K562 (cell line): ENCODE results near the gene MTHFD2. TPM values are rescaled to one million over a fixed set of nuclear protein-coding genes. Genes with fewer than 3 reads are reported as not detected.

Experiments used
- ATAC-seq: fragments of 200-7000 bp; cut with Tn5 transposase; 3 replicates; pipeline ENCODE4 v1.9.1; 2020; ENCODE audit warnings: moderate library complexity
- BruUV-seq: library from RNA; stranded (reverse); fragments of 400-500 nt; replicated peaks from 2 replicates; lab custom pipeline; 2021; lab: Mats Ljungman, UMichigan
- CTCF ChIA-PET: fragments of 300-600 bp; formaldehyde crosslinking; extraction: SDS; loops from one replicate; lab custom pipeline; 2021; ENCODE audit warnings: low intra/inter-chr PET ratio; lab: Yijun Ruan, JAX
- POLR2A ChIA-PET: fragments of 300-600, 350-650 bp; sonication (Branson Sonifier 250); formaldehyde crosslinking; extraction: SDS; loops from one replicate; lab custom pipeline; 2021; ENCODE audit warnings: antibody characterized with exemption, inconsistent platforms; lab: Yijun Ruan, JAX
- DNase-seq, 4 experiments: peaks; one replicate each; pipeline versions ENCODE4 v3.0.0 to v3.0.0-alpha.2; 2011 to 2018; ENCODE audit warnings: low spot score in 3 of 4, mixed read lengths in 3 of 4; ENCODE audit errors: extremely low read depth in 1 of 4
- FAIRE-seq: peaks from 2 replicates; lab custom pipeline; 2011; peaks lifted over from hg19 to GRCh38; lab: Jason Lieb, UNC
- H2AFZ ChIP-seq: 2 replicates; pipeline ENCODE4 v1.6.0; 2011; ENCODE audit warnings: low read depth, low read length, control low read depth, inconsistent platforms
- H3K27ac ChIP-seq: fragments of 200-600 bp; 3 replicates; pipeline ENCODE4 v1.8.0; 2011; ENCODE audit warnings: low read depth, mild to moderate bottlenecking, control low read depth, inconsistent platforms, low read length, moderate library complexity, mixed read lengths; ENCODE audit errors: extremely low read depth
- H3K27me3 ChIP-seq, 2 experiments: fragments of 300-600 bp in 1 of 2; 2 replicates in 1 of 2; 3 replicates in 1 of 2; pipeline versions ENCODE4 v1.6.0 to v1.8.0; 2011; ENCODE audit warnings: inconsistent platforms in 2 of 2, low read length in 2 of 2, mild to moderate bottlenecking in 1 of 2, mixed read lengths in 1 of 2, moderate library complexity in 1 of 2; ENCODE audit not compliant: control insufficient read depth in 2 of 2, insufficient read depth in 2 of 2
- H3K36me3 ChIP-seq: fragments of 300-600 bp; 3 replicates; pipeline ENCODE4 v1.8.0; 2011; ENCODE audit warnings: mild to moderate bottlenecking, low read length, inconsistent platforms; ENCODE audit not compliant: control insufficient read depth, insufficient read depth
- H3K4me1 ChIP-seq, 2 experiments: fragments of 200-600 bp in 1 of 2; replicated peaks in 1 of 2; 2 replicates in 1 of 2; 3 replicates in 1 of 2; pipeline versions ENCODE4 v1.5.1 to v1.8.0; 2011; ENCODE audit warnings: inconsistent platforms in 2 of 2, low read length in 2 of 2, mild to moderate bottlenecking in 1 of 2, mixed read lengths in 1 of 2, moderate library complexity in 1 of 2; ENCODE audit not compliant: control insufficient read depth in 2 of 2, insufficient read depth in 2 of 2
- H3K4me2 ChIP-seq: 2 replicates; pipeline ENCODE4 v1.6.1; 2011; ENCODE audit warnings: low read length, control low read depth, inconsistent platforms, mixed read lengths; ENCODE audit not compliant: insufficient read depth
- H3K4me3 ChIP-seq: fragments of 200-600 bp; sonication (generic), shearing (Covaris generic); 2 replicates; pipeline ENCODE4 v1.5.1; 2016; ENCODE audit warnings: control low read depth, inconsistent platforms
- H3K79me2 ChIP-seq: fragments of 200-600 bp; 3 replicates; pipeline ENCODE4 v1.8.0; 2011; ENCODE audit warnings: low read length, inconsistent platforms; ENCODE audit not compliant: control insufficient read depth, insufficient read depth
- H3K9ac ChIP-seq, 2 experiments: 2 replicates each; pipeline versions ENCODE4 v1.6.0 to v1.6.1; 2011; ENCODE audit warnings: low read depth in 2 of 2, low read length in 2 of 2, control low read depth in 1 of 2, inconsistent platforms in 1 of 2, mild to moderate bottlenecking in 1 of 2, mixed read lengths in 1 of 2; ENCODE audit not compliant: insufficient read depth in 1 of 2
- H3K9me1 ChIP-seq: one replicate; pipeline ENCODE4 v1.6.0; 2011; ENCODE audit warnings: inconsistent platforms, mild to moderate bottlenecking, low read length, moderate library complexity; ENCODE audit not compliant: control insufficient read depth, insufficient read depth
- H3K9me3 ChIP-seq: replicated peaks from 2 replicates; pipeline ENCODE4 v1.5.1; 2011; ENCODE audit warnings: low read depth, low read length, inconsistent platforms; ENCODE audit not compliant: control insufficient read depth, insufficient read depth
- H4K20me1 ChIP-seq: replicated peaks from 2 replicates; pipeline ENCODE4 v1.6.1; 2011; ENCODE audit warnings: low read length, inconsistent platforms, mixed read lengths; ENCODE audit not compliant: control insufficient read depth, insufficient read depth
- EHMT2 ChIP-seq: fragments of 450-650 bp; IDR thresholded peaks from 2 replicates; pipeline ENCODE4 v1.6.1; 2018; ENCODE audit warnings: antibody characterized with exemption
- ELF4 ChIP-seq: fragments of 450-650 bp; formaldehyde crosslinking; IDR thresholded peaks from 2 replicates; pipeline ENCODE4 v1.4.0; 2022; ENCODE audit warnings: missing genetic modification characterization
- HDAC8 ChIP-seq: fragments of 450-650 bp; IDR thresholded peaks from 2 replicates; pipeline ENCODE4 v1.6.1; 2016; ENCODE audit warnings: mild to moderate bottlenecking, missing genetic modification characterization, moderate library complexity, missing compliant biosample characterization
- KDM5B ChIP-seq: fragments of 200-600 bp; sonication (generic); IDR thresholded peaks from 2 replicates; pipeline ENCODE4 v1.6.1; 2012; ENCODE audit warnings: low read depth, mild to moderate bottlenecking, moderate library complexity, low read length, control low read depth, inconsistent platforms; ENCODE audit not compliant: insufficient replicate concordance
- NFIX ChIP-seq: fragments of 250-450 bp; sonication (Bioruptor Pico); IDR thresholded peaks from 2 replicates; pipeline ENCODE4 v1.4.0; 2020; ENCODE audit warnings: low read depth, mild to moderate bottlenecking, moderate library complexity
- ZNF232 ChIP-seq: sonication (generic); formaldehyde crosslinking; IDR thresholded peaks from 2 replicates; pipeline ENCODE4 v1.8.0; 2022; ENCODE audit warnings: mild to moderate bottlenecking, missing genetic modification reagents
- ZNF830 ChIP-seq: fragments of 250-450 bp; sonication (Bioruptor Pico); IDR thresholded peaks from 2 replicates; pipeline ENCODE4 v1.5.0; 2021; ENCODE audit warnings: mild to moderate bottlenecking
- WGBS: fragments of 100-300 bp; shearing (Covaris generic); methylation state at CpG from one replicate; pipeline ENCODE4 v1.1.6; 2016; ENCODE audit warnings: low coverage, mixed read lengths; ENCODE audit not compliant: insufficient coverage; ENCODE audit errors: missing lambda C conversion rate; 5-methylcytosine and 5-hydroxymethylcytosine counted together
- in situ Hi-C: fragments of 300-500 bp; cut with MboI; formaldehyde crosslinking; loops from 4 replicates; pipeline ENCODE4 v1.15.0; 2018; ENCODE audit warnings: inconsistent platforms, mixed read lengths
- intact Hi-C: fragments of 100-400 bp; cut with micrococcal nuclease; formaldehyde crosslinking; loops from 2 replicates; pipeline ENCODE4 v1.14.2; 2022
- polyA plus RNA-seq, 8 experiments: library from polyadenylated mRNA; depleted of rRNA in 4 of 8; stranded (reverse) in 5 of 8; unstranded in 3 of 8; fragments of >200 nt; fragmentation: Nextera tagmentation in 2 of 8; fragmentation: Illumina TruSeq in 1 of 8; extraction: Ambion mirVana in 2 of 8; extraction: Trizol in 1 of 8; gene quantifications; 2 replicates each; pipeline versions ENCODE4 v1.2.1 to v1.2.3, GENCODE V29; 2011 to 2014; ENCODE audit warnings: inconsistent platforms in 1 of 8, missing spikeins in 1 of 8
- total RNA-seq, 7 experiments: library from RNA; depleted of rRNA in 6 of 7; stranded (reverse); fragments of >200 nt in 6 of 7; fragmentation: Illumina TruSeq in 2 of 7; extraction: Trizol in 2 of 7; gene quantifications; 2 replicates each; pipeline versions ENCODE4 v1.2.1 to v1.2.3, GENCODE V29; 2011 to 2021; ENCODE audit warnings: low replicate concordance in 1 of 7
- TF ChIP-seq, protein P1 (sequence below): sonication (generic); formaldehyde crosslinking; IDR thresholded peaks from 2 replicates; pipeline ENCODE4 v1.8.0; 2022; ENCODE audit warnings: mild to moderate bottlenecking, missing genetic modification reagents

MTHFD2 gene
- total and polyA plus RNA-seq, 9 of the 15 experiments (the other 6 are each of a cell fraction or from before 2014, with no cell fraction given) = 113 to 520 (median 234) TPM

DNA sequence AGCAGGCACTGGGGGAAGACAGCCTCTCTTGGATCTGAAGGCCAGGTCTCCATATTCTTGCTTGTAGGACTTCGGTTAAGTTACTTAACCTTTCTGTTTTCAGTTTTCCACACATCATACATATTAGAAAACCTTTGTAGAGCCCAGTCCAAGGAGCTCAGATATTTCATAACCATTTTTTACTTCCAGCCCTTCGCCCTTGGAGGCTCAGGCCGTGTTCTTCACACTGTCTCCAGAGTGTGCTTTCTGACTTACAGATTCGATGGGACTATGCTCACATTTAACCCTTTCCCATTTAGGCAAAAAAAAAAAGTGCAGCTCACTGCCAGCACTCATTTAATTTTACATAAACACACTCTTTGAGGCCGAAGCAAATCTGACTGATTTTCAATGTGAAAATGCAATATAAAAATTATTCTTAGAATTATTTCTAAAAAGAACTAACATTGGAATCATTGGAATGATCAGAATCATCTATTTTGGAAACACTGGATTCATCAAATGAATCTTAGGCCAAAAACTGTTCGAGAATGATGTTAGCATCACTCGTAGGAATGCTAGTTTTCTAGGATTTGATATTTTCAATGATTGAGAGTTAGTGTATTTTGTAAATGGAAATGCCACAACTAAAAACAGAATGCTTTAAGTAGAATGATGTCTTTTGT lies 55.0 kb downstream of the MTHFD2 start:
- no peaks in the 10 kb centered on the region for H3K9me1 ChIP-seq
- no peak overlapping the region for H3K4me3 ChIP-seq
- DNase-seq (no peak), ATAC-seq (no peak), FAIRE-seq (no peak)
- H3K79me2 ChIP-seq = no peaks in the 10 kb centered on the region
- no TSS peak for BruUV-seq
- H3K27ac ChIP-seq = no peak overlapping the region
- ChIA-PET POLR2A (interaction anchor here (0.9 kb wide), 2 partner anchors 17 to 106 kb away, joined by 3 to 4 read pairs; no protein-coding TSS in a partner anchor), CTCF (no interaction called here)
- no peak overlapping the region for H3K4me2 ChIP-seq
- no peak for TF ChIP-seq ZNF830 (CRISPR knock-in tag)
- no peak for TF ChIP-seq ZNF232 (CRISPR knock-in tag)
- TF ChIP-seq, protein P1, sequence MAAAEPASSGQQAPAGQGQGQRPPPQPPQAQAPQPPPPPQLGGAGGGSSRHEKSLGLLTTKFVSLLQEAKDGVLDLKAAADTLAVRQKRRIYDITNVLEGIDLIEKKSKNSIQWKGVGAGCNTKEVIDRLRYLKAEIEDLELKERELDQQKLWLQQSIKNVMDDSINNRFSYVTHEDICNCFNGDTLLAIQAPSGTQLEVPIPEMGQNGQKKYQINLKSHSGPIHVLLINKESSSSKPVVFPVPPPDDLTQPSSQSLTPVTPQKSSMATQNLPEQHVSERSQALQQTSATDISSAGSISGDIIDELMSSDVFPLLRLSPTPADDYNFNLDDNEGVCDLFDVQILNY (CRISPR knock-in tag) = no peak
- no peak for TF ChIP-seq NFIX (CRISPR knock-in tag)
- TF ChIP-seq KDM5B = no peak
- no peak for TF ChIP-seq HDAC8 (tag)
- TF ChIP-seq EHMT2 = no peak
- TF ChIP-seq ELF4 (CRISPR knock-in tag) = no peak
- peaks cover 11 to 49% of the 10 kb centered on the region in 2 experiments; a peak in 4 of 5 replicates for H3K27me3 ChIP-seq
- no peaks in the 10 kb centered on the region for H3K9me3 ChIP-seq
- in situ Hi-C loops (no loop called here), intact Hi-C loops (loop anchor here (5.0 to 10.0 kb wide), 4 partner anchors 139 to 429 kb away; partner anchors contain the start of gene STAMBP)
- H3K9ac ChIP-seq = no peak overlapping the region
- peaks cover 3 to 6% of the 10 kb centered on the region in 2 experiments; a peak in 3 of 5 replicates for H3K4me1 ChIP-seq
- H2AFZ ChIP-seq = no peak overlapping the region
- WGBS = 10% methylated on average over 7 of the region's 7 CpGs
- H4K20me1 ChIP-seq = 0 out of 2 replicates have a peak, but pooled peaks cover 6% of the 10 kb centered on the region
- no peaks in the 10 kb centered on the region for H3K36me3 ChIP-seq
